B cell (primary cell): ENCODE data around the gene NT5DC2.

ENCODE experiments used
- EZH2 ChIP-seq: IDR thresholded peaks from 2 replicates; pipeline ENCODE4 v1.6.1; 2012; ENCODE audit warnings: borderline replicate concordance, low read depth, mild to moderate bottlenecking, moderate library complexity, low read length; ENCODE audit not compliant: insufficient read depth, poor library complexity, severe bottlenecking
- TF ChIP-seq, protein P1 (sequence below): fragments of 200-600 bp; IDR thresholded peaks from one replicate; pipeline ENCODE4 v1.8.0; 2022; ENCODE audit warnings: antibody characterized with exemption, mild to moderate bottlenecking

DNA sequence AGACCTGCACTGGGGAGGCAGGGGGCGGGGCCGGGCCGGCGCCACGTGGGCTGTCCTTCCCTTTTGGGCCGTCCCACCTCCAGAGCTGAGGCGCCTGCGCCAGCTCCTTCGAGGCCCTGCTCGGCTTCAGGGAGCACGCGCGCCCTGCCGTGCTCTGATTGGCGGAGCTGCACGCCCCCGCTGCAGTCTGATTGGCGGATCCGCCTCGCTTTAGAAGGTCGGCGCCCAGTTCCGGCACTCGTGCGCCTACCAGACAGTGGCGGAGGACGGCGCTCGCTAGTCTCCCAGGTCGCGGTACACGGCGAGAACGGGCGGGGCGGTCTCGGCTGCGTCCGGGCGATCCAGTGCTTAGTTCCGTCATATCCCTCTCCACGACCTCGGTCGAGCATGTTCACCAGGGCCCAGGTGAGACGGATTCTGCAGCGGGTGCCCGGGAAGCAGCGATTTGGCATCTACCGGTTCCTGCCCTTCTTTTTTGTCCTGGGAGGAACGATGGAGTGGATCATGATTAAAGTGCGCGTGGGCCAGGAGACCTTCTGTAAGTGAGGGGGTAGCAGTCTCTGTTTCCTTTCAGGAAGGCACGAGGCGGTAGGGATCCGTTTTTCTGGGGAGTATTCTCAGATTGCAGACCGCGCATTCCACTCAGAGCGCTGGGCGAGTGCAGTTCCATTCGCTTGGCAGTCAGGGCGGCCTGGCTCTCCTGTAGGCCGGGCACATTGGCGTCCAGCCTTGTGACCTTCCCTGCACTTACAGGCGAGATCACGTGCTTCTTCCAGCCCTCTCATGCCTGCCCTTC lies 2.9 kb upstream of the NT5DC2 start, which contains the start of gene UQCC5:
- TF ChIP-seq, protein P1, sequence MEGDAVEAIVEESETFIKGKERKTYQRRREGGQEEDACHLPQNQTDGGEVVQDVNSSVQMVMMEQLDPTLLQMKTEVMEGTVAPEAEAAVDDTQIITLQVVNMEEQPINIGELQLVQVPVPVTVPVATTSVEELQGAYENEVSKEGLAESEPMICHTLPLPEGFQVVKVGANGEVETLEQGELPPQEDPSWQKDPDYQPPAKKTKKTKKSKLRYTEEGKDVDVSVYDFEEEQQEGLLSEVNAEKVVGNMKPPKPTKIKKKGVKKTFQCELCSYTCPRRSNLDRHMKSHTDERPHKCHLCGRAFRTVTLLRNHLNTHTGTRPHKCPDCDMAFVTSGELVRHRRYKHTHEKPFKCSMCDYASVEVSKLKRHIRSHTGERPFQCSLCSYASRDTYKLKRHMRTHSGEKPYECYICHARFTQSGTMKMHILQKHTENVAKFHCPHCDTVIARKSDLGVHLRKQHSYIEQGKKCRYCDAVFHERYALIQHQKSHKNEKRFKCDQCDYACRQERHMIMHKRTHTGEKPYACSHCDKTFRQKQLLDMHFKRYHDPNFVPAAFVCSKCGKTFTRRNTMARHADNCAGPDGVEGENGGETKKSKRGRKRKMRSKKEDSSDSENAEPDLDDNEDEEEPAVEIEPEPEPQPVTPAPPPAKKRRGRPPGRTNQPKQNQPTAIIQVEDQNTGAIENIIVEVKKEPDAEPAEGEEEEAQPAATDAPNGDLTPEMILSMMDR = no peak
- no peak for TF ChIP-seq EZH2
